ENCODE results near the gene MYL5. TPM values are rescaled to one million over a fixed set of nuclear protein-coding genes. Genes with fewer than 3 reads are reported as not detected.

The MYL5 gene
- total and polyA plus RNA-seq, 2 of the 4 experiments (the other 2 are of a cell fraction): 9.1 to 16.0 TPM

- no peak overlapping the region for H2BK5ac ChIP-seq (ENCODE audit: low read depth, low read length, poor library complexity, severe bottlenecking)
- H3K4me3 ChIP-seq (ENCODE audit: insufficient read depth, low read depth, low read length): no peak overlapping the region
- no peak overlapping the region for H3K56ac ChIP-seq (ENCODE audit: extremely low read depth, insufficient read depth, low read length)
- DNase-seq (peak; percentile 57), ATAC-seq (ENCODE audit: low read depth) (peak; percentile 40)
- no peak overlapping the region for H4K91ac ChIP-seq (ENCODE audit: insufficient read depth, low read depth, low read length)
- H3K18ac ChIP-seq (ENCODE audit: low read depth, low read length): no peak overlapping the region
- H3K23ac ChIP-seq (ENCODE audit: low read depth, low read length): no peak overlapping the region
- H2BK120ac ChIP-seq (ENCODE audit: low read depth, low read length): no peak overlapping the region
- no peak overlapping the region for H2BK15ac ChIP-seq (ENCODE audit: low read depth, low read length)
- no peaks in the 10 kb centered on the region for H3K27me3 ChIP-seq (ENCODE audit: control insufficient read depth, insufficient read depth, low read length)
- ChIA-PET POLR2A (ENCODE audit: unreplicated experiment) (no interaction called here), CTCF (no interaction called here)
- 46% methylated on average over 6 of the region's 19 CpGs; no CpG with 5 or more reads in 1 of the 2 experiments for WGBS, 2 experiments (ENCODE audit: extremely low coverage in 2 of 2, insufficient read length in 1 of 2)
- no peak overlapping the region for H3K4me2 ChIP-seq (ENCODE audit: low read depth, low read length)
- dilution Hi-C loops (cut with HindIII; ENCODE audit: low sequenced_read_pairs, unreplicated experiment) (no loop called here), intact Hi-C loops (cut with micrococcal nuclease) (no loop called here), in situ Hi-C loops (cut with MboI; ENCODE audit: low sequenced_read_pairs) (no loop called here)
- no peak overlapping the region for H4K8ac ChIP-seq (ENCODE audit: low read depth in 2 of 2, low read length in 2 of 2)
- H3K9me3 ChIP-seq (ENCODE audit: control insufficient read depth, insufficient read depth, low read length): no peaks in the 10 kb centered on the region
- peak overlapping the region; percentile 72 for H2AK9ac ChIP-seq (replicated peaks; ENCODE audit: low read depth, low read length, poor library complexity)
- H4K5ac ChIP-seq (ENCODE audit: low read depth, low read length): no peak overlapping the region
- H2AK5ac ChIP-seq (ENCODE audit: low read depth, low read length): no peak overlapping the region
- no peak overlapping the region for H3K14ac ChIP-seq (replicated peaks; ENCODE audit: low read depth, low read length)
- peaks cover 15% of the 10 kb centered on the region for H3K4me1 ChIP-seq (ENCODE audit: control insufficient read depth, insufficient read depth, low read length)
- peaks cover 9% of the 10 kb centered on the region for H3K9me1 ChIP-seq (ENCODE audit: insufficient read depth, low read length)
- H3K27ac ChIP-seq (ENCODE audit: insufficient read depth, low read length): no peak overlapping the region
- H3K36me3 ChIP-seq (ENCODE audit: control insufficient read depth, insufficient read depth, low read length): no peaks in the 10 kb centered on the region
- no TSS peak for BruUV-seq (replicated peaks)
- peaks cover 0 to 4% of the 10 kb centered on the region in 2 experiments; a peak in 1 of 4 replicates for H3K79me1 ChIP-seq (ENCODE audit: low read depth in 1 of 2, low read length in 2 of 2)
- H2AFZ ChIP-seq (replicated peaks; ENCODE audit: low read length, poor library complexity): peak overlapping the region; percentile 51
- no peaks in the 10 kb centered on the region for H4K20me1 ChIP-seq (ENCODE audit: insufficient read depth, low read length)
- H3K9ac ChIP-seq (ENCODE audit: low read depth, low read length): no peak overlapping the region
- no peak overlapping the region for H2BK20ac ChIP-seq (ENCODE audit: low read depth, low read length)
- TF ChIP-seq RAD21 (IDR thresholded peaks at IDR 0.05; ENCODE audit: low read length): peak; percentile 28; the same call in 1 of the 2 replicates
- TF ChIP-seq CEBPB (IDR thresholded peaks at IDR 0.05; ENCODE audit: low read depth, low read length): no peak
- peak; percentile 64 for TF ChIP-seq CTCF (conservative IDR thresholded peaks at IDR 0.05; ENCODE audit: low read depth, low read length)
- peak; percentile 23; the same call in 1 of the 2 replicates for TF ChIP-seq SMC3 (IDR thresholded peaks at IDR 0.05; ENCODE audit: low read depth, low read length)
- TF ChIP-seq MAZ (IDR thresholded peaks at IDR 0.05; ENCODE audit: borderline replicate concordance, low read depth, low read length): peak; percentile 78; the same call in 1 of the 2 replicates
- H3K4ac ChIP-seq (ENCODE audit: low read depth, low read length): no peak overlapping the region
Observed at GRCh38 chr4:683982-684622, 9.8 kb downstream of the MYL5 start.

All from IMR-90 (cell line).